Urinary bladder (tissue), 4 donors: ENCODE measurements around the gene GSG1L. TPM values are rescaled to one million over a fixed set of nuclear protein-coding genes. Genes with fewer than 3 reads are reported as not detected.
"Not testable (repeated sequence)": the region's sequence is repeated elsewhere in the genome, so short reads cannot be mapped to it uniquely, and the experiment has no call there.

ENCODE experiments used
- DNase-seq: peaks from one replicate; pipeline ENCODE4 v3.0.0-alpha.2; 2015; ENCODE audit errors: extremely low spot score
- H3K27ac ChIP-seq: one replicate; pipeline ENCODE4 v1.5.1; 2013; ENCODE audit warnings: low read depth, mild to moderate bottlenecking, moderate library complexity
- H3K36me3 ChIP-seq: one replicate; pipeline ENCODE4 v1.6.1; 2013; ENCODE audit warnings: mild to moderate bottlenecking, moderate library complexity; ENCODE audit not compliant: insufficient read depth
- H3K4me1 ChIP-seq: one replicate; pipeline ENCODE4 v1.6.1; 2013; ENCODE audit warnings: mild to moderate bottlenecking, moderate library complexity; ENCODE audit not compliant: insufficient read depth
- H3K4me3 ChIP-seq: one replicate; pipeline ENCODE4 v1.5.1; 2013; ENCODE audit warnings: low read depth, low read length
- WGBS: extraction: QIAGEN DNeasy Blood & Tissue Kit; methylation state at CpG from one replicate; pipeline ENCODE4 v1.1.7; 2013; 5-methylcytosine and 5-hydroxymethylcytosine counted together
- polyA plus RNA-seq: library from polyadenylated mRNA; stranded (reverse); fragments of 200-250 nt; gene quantifications from one replicate; pipeline ENCODE4 v1.2.3, GENCODE V29; 2013
- total RNA-seq: library from RNA; depleted of rRNA; stranded (reverse); fragments of >200 nt; gene quantifications from one replicate; pipeline ENCODE4 v1.2.3, GENCODE V29; 2014
- donor health status: healthy with polysubstance abuse.
- donor health status: healthy.

The GSG1L gene
- total and polyA plus RNA-seq, 2 donors: 0.53 to 1.7 TPM

- no peaks in the 10 kb centered on the region for H3K4me1 ChIP-seq
- H3K36me3 ChIP-seq: no peaks in the 10 kb centered on the region
- no peak for DNase-seq
- WGBS: 29% methylated on average over 15 of the region's 15 CpGs
- H3K27ac ChIP-seq: no peak overlapping the region
- H3K4me3 ChIP-seq: no peak overlapping the region
Measured at GRCh38 chr16:27945233-27945973, 118.1 kb downstream of the GSG1L start.

DNA sequence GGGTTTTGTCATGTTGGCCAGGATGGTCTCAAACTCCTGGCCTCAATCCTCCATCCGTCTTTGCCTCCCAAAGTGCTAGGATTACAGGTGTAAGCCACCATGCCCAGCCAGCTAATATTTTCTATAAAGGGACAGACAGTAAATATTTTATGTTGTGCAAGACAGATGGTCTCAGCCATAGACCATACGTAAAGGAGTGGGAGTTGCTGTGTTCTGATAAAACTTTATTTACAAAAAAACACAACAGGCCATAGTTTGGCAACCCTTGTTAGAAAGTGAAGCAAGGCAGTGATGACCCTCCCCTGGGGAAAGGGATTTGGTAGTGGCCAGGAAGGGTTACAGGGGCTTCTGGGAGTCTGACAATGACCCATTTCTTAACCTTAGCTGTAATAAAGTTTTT lies 119.7 kb downstream of the GSG1L start:
- WGBS: 83% methylated on average over 2 of the region's 2 CpGs
- H3K4me1 ChIP-seq: no peaks in the 10 kb centered on the region
- DNase-seq: no peak
- H3K27ac ChIP-seq: no peak overlapping the region
- H3K4me3 ChIP-seq: no peak overlapping the region
- no peaks in the 10 kb centered on the region for H3K36me3 ChIP-seq

DNA sequence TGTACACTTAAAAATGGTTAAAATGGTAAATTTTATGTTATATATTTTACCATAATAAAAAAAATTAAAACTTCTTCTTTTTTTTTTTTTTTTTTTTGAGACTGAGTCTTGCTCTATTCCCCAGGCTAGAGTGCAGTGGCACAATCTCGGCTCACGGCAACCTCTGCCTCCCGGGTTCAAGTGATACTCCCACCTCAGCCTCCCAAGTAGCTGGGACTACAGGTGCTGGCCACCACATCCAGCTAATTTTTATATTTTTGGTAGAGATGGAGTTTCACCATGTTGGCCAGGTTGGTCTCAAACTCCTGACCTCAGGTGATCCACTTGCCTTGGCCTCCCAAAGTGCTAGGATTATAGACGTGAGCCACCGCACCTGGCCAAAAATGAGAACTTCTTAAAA lies 121.4 kb downstream of the GSG1L start:
- not testable (repeated sequence) for DNase-seq, H3K4me3 ChIP-seq, H3K36me3 ChIP-seq, H3K4me1 ChIP-seq, H3K27ac ChIP-seq
- 90% methylated on average over 5 of the region's 5 CpGs for WGBS

DNA sequence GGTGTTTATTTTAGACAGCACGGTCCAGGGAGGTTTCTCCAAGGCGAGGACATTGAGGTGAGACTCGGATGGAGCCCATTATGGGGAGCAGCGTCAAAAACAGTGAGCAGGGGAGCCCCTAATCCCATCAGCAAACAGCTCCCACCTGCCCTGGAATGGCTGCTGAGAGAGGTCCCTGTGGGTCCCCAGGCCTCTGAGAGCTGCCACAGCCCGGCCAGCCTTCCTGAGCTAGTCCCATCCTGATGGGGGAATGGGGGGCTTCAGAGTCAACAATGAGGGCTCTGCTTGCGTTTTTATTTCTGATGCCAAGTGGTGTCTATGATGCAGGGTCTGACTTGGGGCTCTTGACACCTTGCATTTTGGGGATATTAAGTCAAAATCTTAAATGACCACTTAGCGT lies 128.4 kb downstream of the GSG1L start:
- WGBS: 71% methylated on average over 7 of the region's 7 CpGs
- Histone ChIP-seq H3K36me3 (no peaks in the 10 kb centered on the region), H3K4me1 (no peaks in the 10 kb centered on the region), H3K27ac (no peak overlapping the region), H3K4me3 (no peak overlapping the region)
- DNase-seq: no peak

GRCh38 chr16:27932542-27933135 lies 130.9 kb downstream of the GSG1L start:
- 75% methylated on average over 3 of the region's 3 CpGs for WGBS
- Histone ChIP-seq H3K27ac (no peak overlapping the region), H3K36me3 (no peaks in the 10 kb centered on the region), H3K4me1 (no peaks in the 10 kb centered on the region), H3K4me3 (no peak overlapping the region)
- DNase-seq: no peak

GRCh38 chr16:27929818-27930217 lies 133.7 kb downstream of the GSG1L start:
- DNase-seq: no peak

DNA sequence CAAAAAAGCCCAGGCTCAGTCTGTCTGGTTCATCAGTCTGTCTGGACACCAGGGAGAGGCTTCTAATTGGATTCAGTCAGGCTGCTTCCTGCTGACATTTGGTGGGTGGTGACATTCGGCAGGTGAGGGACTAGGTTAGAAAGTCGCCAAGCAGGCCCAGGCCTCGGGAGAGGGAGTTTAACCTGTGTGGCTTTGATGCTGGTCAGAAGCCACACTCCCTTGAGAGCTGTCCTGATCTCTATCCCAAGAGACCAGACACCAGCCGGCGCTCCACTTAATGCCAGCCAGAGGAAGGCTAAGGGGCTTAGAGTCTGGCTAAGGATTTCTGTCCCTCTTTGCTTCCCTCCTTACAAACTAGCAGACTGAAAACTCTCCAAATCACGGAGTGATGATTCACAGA lies 135.0 kb downstream of the GSG1L start:
- 36% methylated on average over 6 of the region's 6 CpGs for WGBS
- Histone ChIP-seq H3K27ac (no peak overlapping the region), H3K4me1 (no peaks in the 10 kb centered on the region), H3K36me3 (no peaks in the 10 kb centered on the region), H3K4me3 (no peak overlapping the region)
- no peak for DNase-seq

More at GRCh38 chr16:27929818-27930217, 133.7 kb downstream of the GSG1L start:
- Histone ChIP-seq H3K4me1 (no peaks in the 10 kb centered on the region), H3K4me3 (no peak overlapping the region), H3K27ac (no peak overlapping the region), H3K36me3 (no peaks in the 10 kb centered on the region)
- WGBS: 76% methylated on average over 3 of the region's 3 CpGs

GRCh38 chr16:27927266-27927901 lies 136.1 kb downstream of the GSG1L start:
- no peaks in the 10 kb centered on the region for H3K36me3 ChIP-seq
- DNase-seq: no peak
- no peak overlapping the region for H3K4me3 ChIP-seq
- no peaks in the 10 kb centered on the region for H3K4me1 ChIP-seq
- WGBS: 82% methylated on average over 13 of the region's 13 CpGs
- no peak overlapping the region for H3K27ac ChIP-seq

DNA sequence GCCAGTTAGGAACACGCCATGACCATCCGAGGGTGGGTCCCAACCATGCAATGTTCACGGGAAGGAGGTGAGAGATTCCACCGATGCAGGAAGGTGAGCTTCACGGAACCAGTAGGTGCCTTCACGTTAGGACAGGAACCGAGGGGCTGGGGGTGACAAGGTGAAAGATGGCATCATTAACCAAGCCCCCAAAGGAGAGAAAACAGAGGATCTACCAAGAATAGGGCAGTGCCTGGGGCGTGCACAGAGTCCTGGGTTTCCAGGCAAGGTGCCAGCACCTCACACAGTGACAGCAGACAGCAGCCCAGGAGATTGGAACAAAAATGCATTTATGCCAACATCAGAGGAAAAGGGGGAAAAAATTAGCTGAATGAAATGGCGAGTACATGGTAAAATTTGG lies 137.9 kb downstream of the GSG1L start:
- H3K4me1 ChIP-seq: no peaks in the 10 kb centered on the region
- H3K36me3 ChIP-seq: no peaks in the 10 kb centered on the region
- no peak overlapping the region for H3K27ac ChIP-seq
- DNase-seq: no peak
- no peak overlapping the region for H3K4me3 ChIP-seq
- 73% methylated on average over 9 of the region's 9 CpGs for whole genome bisulfite sequencing

- Histone ChIP-seq H3K27ac (no peak overlapping the region), H3K4me1 (no peaks in the 10 kb centered on the region), H3K36me3 (no peaks in the 10 kb centered on the region), H3K4me3 (no peak overlapping the region)
- no peak for DNase-seq
- 63% methylated on average over 4 of the region's 4 CpGs for WGBS
Measured at GRCh38 chr16:27924411-27925118, 138.9 kb downstream of the GSG1L start.

DNA sequence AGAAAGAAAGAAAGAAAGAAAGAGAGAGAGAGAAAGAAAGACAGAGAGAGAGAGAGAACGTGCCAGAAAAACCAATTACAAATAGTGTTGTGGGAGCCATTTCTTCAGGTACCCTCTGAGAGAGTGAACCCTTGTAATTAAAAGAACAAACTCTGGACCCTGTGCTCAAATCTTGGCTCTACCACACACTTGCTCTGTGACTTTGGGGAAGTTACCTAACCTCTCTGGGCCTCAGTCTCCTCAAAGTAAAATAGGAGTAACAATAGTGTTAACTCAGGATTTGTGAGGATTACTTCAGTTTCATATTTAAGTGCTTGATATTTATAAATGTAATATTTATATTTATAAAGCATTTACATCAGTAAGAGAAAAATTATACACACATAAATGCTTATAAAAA lies 139.8 kb downstream of the GSG1L start:
- WGBS: 88% methylated on average over 1 of the region's 1 CpG
- H3K4me3 ChIP-seq: no peak overlapping the region

DNA sequence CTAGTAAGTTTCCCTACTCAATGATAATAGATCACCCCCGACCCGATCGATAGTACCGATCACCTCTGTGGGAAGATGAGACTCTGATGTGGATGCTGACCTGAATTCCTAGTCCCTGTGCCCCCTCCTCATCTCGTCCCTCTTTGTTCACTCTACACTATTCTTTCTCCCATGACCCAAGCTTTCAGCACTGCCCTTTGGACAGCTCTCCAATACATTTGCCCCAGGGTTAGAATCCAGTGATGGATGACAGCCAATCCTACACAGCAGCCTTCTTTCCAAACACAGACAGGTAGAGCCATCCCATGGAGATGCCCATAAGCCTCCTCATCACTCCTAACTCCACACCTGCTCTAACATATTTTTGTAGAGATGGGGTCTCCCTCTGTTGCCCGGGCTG lies 141.1 kb downstream of the GSG1L start:
- Histone ChIP-seq H3K36me3 (no peaks in the 10 kb centered on the region), H3K27ac (no peak overlapping the region), H3K4me3 (no peak overlapping the region), H3K4me1 (no peaks in the 10 kb centered on the region)
- no peak for DNase-seq
- WGBS: 68% methylated on average over 6 of the region's 6 CpGs

More for the DNA sequence above, 139.8 kb downstream of the GSG1L start:
- DNase-seq: no peak
- H3K27ac ChIP-seq: no peak overlapping the region
- no peaks in the 10 kb centered on the region for H3K4me1 ChIP-seq
- no peaks in the 10 kb centered on the region for H3K36me3 ChIP-seq

DNA sequence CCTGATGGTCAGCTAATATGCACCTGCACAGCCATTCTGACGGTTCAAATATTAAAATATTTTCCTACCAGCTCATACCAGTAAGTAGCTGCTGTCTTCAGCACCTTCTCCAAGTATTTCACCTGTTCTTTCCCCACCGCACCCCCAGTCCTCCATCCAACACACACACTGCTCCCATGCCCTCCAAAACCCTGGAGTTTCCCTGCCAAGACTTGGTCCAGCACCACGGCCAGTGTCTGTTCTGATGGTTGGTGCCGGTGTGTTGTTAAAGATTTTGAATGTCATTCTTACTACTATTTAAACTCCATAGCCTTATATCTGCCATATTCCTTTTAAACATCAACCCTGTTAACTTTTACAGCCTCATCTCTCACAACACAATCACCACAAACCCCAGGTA lies 142.4 kb downstream of the GSG1L start:
- Histone ChIP-seq H3K4me1 (no peaks in the 10 kb centered on the region), H3K36me3 (no peaks in the 10 kb centered on the region), H3K27ac (no peak overlapping the region), H3K4me3 (no peak overlapping the region)
- no peak for DNase-seq
- 56% methylated on average over 4 of the region's 4 CpGs for WGBS
